DLD1 (cell line): ENCODE results near the gene HFE.
"Not testable (repeated sequence)": the region's sequence is repeated elsewhere in the genome, so short reads cannot be mapped to it uniquely, and the experiment has no call there.

Source experiments
- in situ Hi-C: cut with HindIII; loops from 2 replicates; pipeline ENCODE4 v1.10.0; 2017; ENCODE audit warnings: low sequenced_read_pairs

Gene HFE

DNA sequence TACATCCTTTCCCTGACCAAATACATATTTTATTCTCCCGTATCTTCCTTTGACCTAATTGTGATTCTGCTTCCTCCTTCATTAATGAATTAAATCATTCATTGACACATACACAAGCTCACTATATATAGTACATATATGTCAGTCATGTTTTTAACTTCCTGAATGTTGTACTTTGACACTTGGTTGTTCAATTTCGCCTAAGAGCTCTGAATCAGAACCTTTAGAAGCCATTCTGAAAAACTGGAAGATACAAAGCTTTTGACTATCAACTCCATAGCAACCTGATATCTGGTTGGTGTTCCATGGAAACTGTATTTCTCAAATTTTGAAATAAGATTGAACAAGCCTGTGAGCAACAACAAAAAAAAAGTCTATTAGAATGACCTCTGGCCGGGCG lies 27.3 kb upstream of the HFE start:
- in situ Hi-C loops, result loop anchor here (5.0 kb wide), 2 partner anchors 37 to 102 kb away; no protein-coding TSS in a partner anchor

DNA sequence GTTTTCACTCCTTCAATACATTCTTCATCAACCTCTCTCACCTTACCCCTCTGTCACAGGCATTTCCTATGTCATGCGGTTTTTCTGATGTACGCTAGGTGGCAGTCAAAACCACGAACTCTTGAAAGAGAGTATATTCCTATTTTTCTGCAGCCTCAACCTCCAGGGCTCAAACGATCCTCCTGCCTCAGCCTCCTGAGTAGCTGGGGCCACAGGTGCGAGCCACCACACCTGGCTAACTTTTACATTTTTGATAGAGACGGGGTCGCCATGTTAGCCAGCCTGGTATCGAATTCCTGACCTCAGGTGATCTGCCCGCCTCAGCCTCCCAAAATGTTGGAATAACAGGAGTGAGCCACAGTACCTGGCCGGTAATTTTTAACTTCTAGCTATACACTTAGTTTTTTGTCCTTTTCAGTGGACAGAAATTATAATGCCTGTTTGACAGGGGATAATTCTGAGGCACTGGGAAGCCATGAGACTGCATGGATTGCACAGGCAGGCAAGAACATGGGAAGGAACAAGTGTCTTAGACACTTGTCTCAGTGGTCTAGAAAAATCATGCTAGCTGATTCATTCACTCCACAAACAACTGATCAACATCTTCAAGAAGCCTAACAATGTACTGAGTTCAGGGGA lies 22.5 kb upstream of the HFE start:
- in situ Hi-C loops, result loop anchor here (5.0 kb wide), 2 partner anchors 33 to 98 kb away; no protein-coding TSS in a partner anchor

DNA sequence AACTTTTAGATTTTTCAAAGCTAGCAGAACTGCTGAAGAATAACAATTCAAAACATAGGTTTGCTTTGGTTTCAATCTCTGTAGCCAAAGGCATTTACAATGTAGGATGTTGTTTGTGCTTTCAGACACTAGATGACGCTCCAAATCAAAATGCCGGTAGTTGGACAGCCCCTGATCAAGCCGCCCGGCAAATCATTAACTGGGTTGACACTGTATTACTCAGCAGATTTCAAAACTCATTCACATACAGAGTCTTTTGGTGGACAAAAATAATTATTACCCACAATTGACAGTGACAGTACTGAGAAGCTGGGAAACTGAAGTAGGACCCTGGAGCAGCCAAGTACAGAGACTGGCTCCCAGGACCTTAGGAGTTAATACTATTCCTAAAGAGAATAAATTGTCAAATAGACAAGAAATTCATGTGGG lies 21.3 kb upstream of the HFE start:
- in situ Hi-C loops, result no loop called here

DNA sequence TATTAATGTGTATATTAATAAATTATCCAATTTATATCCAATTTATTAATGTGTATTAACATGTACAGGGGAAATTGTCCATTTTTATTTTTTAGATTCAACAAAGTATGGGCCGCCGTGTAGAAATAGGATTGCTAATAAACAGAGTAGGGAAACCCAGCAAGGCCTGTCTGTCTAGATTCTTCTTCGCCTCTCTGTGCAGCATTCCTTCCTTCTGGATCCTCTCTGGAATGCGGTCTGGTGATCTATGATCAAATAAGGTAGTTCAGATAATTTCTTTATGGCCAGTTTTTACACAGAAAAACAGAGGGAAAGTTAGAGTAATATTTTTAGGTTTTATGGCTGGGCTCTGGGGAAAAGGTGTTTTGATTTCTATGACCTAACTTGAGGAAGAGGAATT lies 19.9 kb upstream of the HFE start:
- in situ Hi-C loops, result no loop called here

DNA sequence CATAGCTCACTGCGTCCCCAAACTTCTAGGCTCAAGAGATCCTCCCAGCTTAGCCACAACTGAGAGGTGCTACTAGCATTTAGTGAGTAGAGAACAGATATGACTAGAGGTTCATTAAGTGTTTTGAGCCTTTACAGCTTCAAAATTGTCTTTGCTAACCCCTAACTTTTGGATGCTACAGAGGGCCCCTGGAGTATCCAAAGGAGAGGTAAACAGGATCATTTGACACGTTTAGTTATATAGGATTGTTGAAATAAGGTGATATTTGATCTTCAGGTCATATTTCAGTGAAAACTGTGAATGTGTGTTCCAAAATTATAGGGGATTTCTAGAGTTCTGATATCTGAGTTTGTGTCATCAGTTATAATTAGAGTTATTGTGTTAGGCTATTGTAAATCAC lies 19.2 kb upstream of the HFE start:
- in situ Hi-C loops, result no loop called here

DNA sequence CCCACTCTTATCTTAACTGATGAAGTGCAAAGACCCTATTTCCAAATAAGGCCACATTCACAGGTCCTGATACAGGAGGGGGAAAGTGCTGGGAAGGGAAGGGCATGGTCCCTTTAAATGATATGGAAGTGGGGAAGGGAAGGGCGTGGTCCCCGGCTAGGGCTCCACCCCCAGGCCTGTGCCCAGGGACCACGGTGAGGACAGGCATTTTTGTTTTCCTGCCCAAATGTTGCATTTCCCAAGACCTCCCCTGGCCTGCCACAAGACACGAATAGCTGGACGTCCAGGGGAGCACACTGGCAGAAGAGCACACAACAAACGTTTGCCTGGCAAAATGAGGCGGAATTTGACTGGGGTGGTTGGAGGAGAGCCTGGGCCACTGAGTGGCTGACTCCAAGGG lies 16.1 kb upstream of the HFE start:
- in situ Hi-C loops, result no loop called here

DNA sequence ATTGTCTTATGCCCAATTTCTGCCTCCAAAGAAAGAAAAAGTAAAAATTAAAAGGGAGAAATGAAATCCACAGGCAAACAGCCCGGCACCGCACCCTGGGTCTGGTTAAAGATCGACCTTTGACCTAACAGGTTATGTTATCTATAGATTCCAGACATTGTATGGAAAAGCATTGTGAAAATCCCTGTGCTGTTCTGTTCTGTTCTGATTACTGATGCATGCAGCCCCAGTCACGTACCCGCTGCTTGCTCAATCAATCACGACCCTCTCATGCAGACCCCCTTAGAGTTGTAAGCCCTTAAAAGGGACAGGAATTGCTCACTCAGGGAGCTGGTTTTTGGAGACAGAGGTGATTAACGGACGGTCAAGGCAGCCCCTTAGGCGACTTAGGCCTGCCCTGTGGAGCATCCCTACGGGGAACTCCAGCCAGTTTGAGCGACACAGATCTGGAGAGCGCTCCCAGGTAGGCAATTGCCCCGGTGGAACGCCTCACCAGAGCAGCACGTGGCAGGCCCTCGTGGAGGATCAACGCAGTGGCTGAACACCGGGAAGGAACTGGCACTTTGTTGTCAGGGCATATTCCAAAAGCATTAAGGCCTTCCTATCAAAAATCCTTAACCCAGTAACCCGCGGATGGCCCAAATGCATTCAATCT lies 12.0 kb upstream of the HFE start:
- in situ Hi-C loops, result no loop called here

DNA sequence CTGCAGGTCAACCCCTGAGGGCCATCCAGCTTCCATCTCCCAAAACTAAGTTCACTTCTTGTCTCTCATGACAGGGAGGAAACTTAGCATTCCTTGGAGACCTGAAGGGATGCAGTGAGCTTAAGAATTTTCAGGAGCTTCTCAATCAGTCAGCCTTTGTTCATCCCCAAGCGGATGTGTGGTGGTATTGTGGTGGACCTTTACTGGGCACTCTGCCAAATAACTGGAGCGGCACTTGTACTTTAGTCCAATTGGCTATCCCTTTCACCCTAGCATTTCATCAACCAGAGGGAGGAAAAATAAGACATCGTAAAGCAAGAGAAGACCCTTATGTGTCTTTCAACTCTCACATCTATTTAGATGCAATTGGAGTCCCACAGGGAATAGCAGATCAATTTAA lies 9.2 kb upstream of the HFE start:
- in situ Hi-C loops, result not testable (repeated sequence)

DNA sequence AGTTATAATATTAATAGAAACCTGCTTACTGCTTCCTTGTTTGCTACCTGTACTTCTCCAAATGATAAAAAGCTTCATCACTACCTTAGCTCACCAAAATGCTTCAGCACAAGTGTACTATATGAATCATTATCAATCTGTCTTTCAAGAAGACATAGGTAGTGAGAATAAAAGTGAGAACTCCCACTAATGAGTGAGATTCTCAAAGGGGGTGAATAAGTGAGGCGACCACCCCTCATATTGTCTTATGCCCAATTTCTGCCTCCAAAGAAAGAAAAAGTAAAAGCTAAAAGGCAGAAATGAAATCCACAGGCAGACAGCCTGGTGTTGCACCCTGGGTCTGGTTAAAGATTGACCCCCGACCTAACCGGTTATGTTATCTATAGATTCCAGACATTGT lies 6.1 kb upstream of the HFE start:
- in situ Hi-C loops, result not testable (repeated sequence)

DNA sequence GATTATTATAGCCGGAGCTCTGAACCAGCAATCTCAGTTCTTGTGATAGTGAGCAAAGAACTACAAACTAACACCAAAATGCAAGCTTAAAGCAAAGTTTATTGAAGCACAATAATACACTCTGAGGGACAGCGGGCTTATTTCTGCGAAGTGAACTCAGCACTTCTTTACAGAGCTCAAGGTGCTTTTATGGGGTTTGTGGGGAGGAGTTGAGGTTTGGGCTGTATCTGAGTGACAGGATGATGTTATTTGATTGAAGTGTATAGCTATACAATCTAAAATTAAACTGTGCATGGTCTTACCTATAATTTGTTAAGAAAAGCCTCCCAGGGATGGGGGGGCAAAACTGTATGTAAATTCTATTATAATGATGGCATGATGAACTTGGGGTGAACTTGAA lies 1.0 kb upstream of the HFE start:
- in situ Hi-C loops, result no loop called here

DNA sequence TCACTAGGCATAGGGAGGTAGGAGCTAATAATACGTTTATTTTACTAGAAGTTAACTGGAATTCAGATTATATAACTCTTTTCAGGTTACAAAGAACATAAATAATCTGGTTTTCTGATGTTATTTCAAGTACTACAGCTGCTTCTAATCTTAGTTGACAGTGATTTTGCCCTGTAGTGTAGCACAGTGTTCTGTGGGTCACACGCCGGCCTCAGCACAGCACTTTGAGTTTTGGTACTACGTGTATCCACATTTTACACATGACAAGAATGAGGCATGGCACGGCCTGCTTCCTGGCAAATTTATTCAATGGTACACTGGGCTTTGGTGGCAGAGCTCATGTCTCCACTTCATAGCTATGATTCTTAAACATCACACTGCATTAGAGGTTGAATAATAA lies 1.1 kb downstream of the HFE start:
- in situ Hi-C loops, result no loop called here

DNA sequence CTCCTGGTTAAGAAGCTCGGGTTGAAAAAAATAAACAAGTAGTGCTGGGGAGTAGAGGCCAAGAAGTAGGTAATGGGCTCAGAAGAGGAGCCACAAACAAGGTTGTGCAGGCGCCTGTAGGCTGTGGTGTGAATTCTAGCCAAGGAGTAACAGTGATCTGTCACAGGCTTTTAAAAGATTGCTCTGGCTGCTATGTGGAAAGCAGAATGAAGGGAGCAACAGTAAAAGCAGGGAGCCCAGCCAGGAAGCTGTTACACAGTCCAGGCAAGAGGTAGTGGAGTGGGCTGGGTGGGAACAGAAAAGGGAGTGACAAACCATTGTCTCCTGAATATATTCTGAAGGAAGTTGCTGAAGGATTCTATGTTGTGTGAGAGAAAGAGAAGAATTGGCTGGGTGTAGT lies 2.0 kb downstream of the HFE start:
- in situ Hi-C loops, result no loop called here

DNA sequence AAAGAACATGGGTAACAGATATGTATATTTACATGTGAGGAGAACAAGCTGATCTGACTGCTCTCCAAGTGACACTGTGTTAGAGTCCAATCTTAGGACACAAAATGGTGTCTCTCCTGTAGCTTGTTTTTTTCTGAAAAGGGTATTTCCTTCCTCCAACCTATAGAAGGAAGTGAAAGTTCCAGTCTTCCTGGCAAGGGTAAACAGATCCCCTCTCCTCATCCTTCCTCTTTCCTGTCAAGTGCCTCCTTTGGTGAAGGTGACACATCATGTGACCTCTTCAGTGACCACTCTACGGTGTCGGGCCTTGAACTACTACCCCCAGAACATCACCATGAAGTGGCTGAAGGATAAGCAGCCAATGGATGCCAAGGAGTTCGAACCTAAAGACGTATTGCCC lies 5.2 kb downstream of the HFE start:
- in situ Hi-C loops, result no loop called here

DNA sequence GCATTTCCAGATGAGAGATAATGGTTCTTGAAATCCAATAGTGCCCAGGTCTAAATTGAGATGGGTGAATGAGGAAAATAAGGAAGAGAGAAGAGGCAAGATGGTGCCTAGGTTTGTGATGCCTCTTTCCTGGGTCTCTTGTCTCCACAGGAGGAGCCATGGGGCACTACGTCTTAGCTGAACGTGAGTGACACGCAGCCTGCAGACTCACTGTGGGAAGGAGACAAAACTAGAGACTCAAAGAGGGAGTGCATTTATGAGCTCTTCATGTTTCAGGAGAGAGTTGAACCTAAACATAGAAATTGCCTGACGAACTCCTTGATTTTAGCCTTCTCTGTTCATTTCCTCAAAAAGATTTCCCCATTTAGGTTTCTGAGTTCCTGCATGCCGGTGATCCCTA lies 6.8 kb downstream of the HFE start:
- in situ Hi-C loops, result no loop called here

DNA sequence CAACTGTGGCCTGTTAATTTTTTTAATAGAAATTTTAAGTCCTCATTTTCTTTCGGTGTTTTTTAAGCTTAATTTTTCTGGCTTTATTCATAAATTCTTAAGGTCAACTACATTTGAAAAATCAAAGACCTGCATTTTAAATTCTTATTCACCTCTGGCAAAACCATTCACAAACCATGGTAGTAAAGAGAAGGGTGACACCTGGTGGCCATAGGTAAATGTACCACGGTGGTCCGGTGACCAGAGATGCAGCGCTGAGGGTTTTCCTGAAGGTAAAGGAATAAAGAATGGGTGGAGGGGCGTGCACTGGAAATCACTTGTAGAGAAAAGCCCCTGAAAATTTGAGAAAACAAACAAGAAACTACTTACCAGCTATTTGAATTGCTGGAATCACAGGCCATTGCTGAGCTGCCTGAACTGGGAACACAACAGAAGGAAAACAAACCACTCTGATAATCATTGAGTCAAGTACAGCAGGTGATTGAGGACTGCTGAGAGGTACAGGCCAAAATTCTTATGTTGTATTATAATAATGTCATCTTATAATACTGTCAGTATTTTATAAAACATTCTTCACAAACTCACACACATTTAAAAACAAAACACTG lies 10.1 kb downstream of the HFE start:
- in situ Hi-C loops, result loop anchor here (5.0 kb wide), 1 partner anchor 35 kb away; no protein-coding TSS in a partner anchor

DNA sequence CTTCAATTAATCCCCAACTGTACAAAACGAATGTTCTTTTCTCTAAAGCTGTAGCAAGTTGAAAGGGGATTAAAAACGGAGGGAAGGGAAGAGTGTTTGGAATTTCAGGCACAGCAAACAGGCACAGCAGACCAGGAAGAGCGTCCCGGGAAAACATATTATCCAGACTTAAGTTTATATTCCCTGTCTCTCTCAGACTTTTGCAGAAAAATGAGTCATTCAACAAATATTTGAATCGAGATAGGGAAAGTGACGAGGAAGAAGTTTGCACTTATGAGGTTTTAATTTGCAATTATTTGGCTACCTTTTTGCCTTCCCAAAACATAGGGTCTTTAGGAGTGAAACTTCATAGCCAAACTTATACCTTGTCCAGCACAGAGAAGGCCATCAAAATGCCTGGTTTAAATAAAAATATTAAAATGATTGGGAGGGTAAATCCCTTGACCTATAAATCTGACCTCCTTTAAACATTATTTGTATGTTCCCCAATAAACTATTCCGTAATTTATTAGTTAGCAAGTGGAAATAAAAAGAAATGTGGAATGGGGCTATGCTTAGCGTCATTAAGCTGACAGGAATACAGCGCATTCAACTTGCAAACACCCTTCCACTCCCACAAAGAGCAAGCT lies 16.0 kb downstream of the HFE start:
- in situ Hi-C loops, result no loop called here

DNA sequence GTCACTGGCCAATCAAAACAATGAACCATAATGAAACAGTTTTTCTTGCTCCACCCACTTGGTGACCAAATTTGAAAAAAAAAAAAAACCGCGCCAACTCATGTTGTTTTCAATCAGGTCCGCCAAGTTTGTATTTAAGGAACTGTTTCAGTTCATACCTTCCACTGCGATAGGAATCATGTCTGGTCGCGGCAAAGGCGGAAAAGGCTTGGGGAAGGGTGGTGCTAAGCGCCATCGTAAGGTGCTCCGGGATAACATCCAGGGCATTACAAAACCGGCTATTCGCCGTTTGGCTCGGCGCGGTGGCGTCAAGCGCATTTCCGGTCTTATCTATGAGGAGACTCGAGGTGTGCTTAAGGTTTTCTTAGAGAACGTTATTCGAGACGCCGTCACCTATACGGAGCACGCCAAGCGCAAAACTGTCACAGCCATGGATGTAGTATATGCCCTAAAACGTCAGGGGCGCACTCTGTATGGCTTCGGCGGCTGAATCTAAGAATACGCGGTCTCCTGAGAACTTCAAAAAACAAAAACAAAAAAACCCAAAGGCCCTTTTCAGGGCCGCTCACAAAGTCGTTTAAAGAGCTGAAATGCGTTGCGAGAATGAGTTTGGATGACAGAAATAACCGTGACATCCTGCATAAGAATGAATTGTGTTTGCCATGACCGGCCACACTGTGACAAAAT lies 16.7 kb downstream of the HFE start:
- in situ Hi-C loops, result no loop called here

DNA sequence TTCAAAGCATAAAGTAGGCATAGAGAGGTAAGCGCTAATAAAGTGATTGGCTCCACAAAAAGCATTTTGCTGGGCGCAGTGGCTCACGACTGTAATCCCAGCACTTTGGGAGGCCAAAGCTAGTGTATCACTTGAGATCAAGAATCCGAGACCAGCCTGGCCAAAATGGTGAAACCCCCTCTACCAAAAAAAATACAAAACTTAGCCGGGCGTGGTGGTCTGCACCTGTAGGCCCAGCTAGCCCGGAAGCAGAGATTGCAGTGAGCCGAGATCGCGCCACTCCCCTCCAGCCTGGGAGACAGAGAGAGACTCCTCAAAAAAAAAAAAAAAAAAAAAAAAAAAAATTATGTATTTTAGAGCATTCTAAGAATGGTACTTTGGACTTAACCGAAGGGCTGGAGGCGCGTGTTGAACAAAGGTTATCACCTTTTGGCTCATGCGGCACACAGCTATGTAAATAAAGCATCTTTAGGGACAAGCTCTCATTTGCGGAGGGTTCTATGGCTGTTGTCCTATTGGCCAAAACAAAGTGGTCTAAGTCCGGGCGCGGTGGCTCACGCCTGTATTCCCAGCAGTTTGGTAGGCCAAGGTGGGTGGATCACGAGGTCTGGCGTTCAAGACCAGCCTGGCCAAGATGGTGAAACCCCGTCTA lies 17.4 kb downstream of the HFE start:
- in situ Hi-C loops, result no loop called here

DNA sequence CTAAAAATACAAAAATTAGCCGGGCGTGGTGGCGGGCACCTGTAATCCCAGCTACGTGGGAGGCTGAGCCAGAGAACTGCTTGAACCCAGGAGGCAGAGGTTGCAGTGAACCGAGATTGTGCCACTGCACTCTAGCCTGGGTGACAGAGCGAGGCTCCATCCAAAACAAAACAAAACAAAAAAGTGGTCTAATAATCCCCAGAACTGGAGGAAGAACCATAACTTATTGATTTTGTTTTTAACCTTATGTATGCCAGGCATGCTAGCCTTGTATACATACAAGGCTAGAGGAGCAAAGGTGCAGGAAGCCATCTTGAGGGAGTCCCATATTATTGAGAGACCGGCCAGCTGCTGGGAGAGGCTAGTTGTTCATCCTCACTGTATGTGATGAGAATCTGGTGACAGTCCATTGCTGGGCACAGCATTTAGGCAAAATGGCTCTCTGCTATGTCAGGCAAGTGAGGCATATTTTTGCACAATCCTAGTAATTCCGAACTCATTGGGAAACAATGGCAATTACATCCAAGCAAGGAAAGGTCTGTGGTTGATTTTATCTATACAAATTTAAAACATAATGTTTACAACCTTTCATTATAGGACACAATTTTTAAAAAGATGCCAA lies 18.0 kb downstream of the HFE start:
- in situ Hi-C loops, result no loop called here

DNA sequence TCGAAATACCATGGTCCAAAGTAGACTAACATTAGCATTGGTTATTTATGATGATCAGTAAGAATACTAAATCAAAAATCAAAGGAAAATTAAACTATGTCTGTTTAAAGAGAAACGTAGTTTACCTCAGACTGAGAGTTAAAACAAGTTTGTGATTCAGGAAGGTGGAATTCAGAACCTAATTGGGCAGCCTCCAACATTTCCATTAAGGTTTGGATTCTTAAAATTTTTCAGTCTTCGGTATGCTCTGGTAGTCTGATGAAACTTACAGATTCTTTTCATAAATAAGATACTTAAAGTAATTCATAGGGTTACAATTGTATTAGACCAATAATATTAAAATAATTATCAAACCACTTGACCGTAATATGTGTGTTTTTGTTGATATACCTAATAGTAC lies 18.6 kb downstream of the HFE start:
- in situ Hi-C loops, result no loop called here
